Panc1 (cell line): Measurements from ENCODE around the gene WRAP73. TPM values are rescaled to one million over a fixed set of nuclear protein-coding genes. Genes with fewer than 3 reads are reported as not detected.

ENCODE experiments used
- ATAC-seq: fragments of 200-7000 bp; cut with Tn5 transposase; 2 replicates; pipeline ENCODE4 v1.9.1; 2020; ENCODE audit warnings: mild to moderate bottlenecking, moderate library complexity
- BruUV-seq: library from RNA; stranded (reverse); fragments of 400-500 nt; replicated peaks from 2 replicates; lab custom pipeline; 2021; lab: Mats Ljungman, UMichigan
- CTCF ChIA-PET: fragments of 300-600 bp; sonication (Branson Sonifier 250); formaldehyde crosslinking; loops from one replicate; lab custom pipeline; 2022; ENCODE audit warnings: antibody characterized with exemption; lab: Charles Lee
- POLR2A ChIA-PET: fragments of 300-600 bp; sonication (Branson Sonifier 250); formaldehyde crosslinking; loops from one replicate; lab custom pipeline; 2022; ENCODE audit warnings: antibody characterized with exemption; lab: Charles Lee
- DNase-seq: peaks from one replicate; pipeline ENCODE4 v3.0.0-alpha.2; 2010; ENCODE audit warnings: low read depth, low spot score
- H3K27ac ChIP-seq: 2 replicates; pipeline ENCODE4 v1.5.1; 2011; ENCODE audit warnings: mild to moderate bottlenecking, low read length, inconsistent platforms
- H3K27me3 ChIP-seq: fragments of 200-500 bp; sonication (Bioruptor generic); 2 replicates; pipeline ENCODE4 v1.6.0; 2014; ENCODE audit warnings: low read length, inconsistent platforms; ENCODE audit not compliant: control insufficient read depth, insufficient read depth
- H3K36me3 ChIP-seq: fragments of 200-500 bp; sonication (Bioruptor generic); 2 replicates; pipeline ENCODE4 v1.5.1; 2014; ENCODE audit warnings: inconsistent platforms, mild to moderate bottlenecking, low read length, moderate library complexity; ENCODE audit not compliant: control insufficient read depth, insufficient read depth
- H3K4me1 ChIP-seq: 2 replicates; pipeline ENCODE4 v1.5.1; 2011; ENCODE audit warnings: inconsistent platforms, mild to moderate bottlenecking, low read length, moderate library complexity; ENCODE audit not compliant: control insufficient read depth, insufficient read depth
- H3K4me3 ChIP-seq, 2 experiments: 2 replicates each; pipeline ENCODE4 v1.5.1; 2011 to 2012; ENCODE audit warnings: low read depth in 2 of 2, low read length in 2 of 2, mild to moderate bottlenecking in 2 of 2, inconsistent platforms in 1 of 2, moderate library complexity in 1 of 2
- H3K9me3 ChIP-seq: fragments of 200-500 bp; sonication (Bioruptor generic); 2 replicates; pipeline ENCODE4 v1.5.1; 2014; ENCODE audit warnings: low read depth, mild to moderate bottlenecking, inconsistent platforms, low read length, moderate library complexity; ENCODE audit not compliant: control insufficient read depth, insufficient read depth
- POLR2AphosphoS5 ChIP-seq: IDR thresholded peaks from 2 replicates; pipeline ENCODE4 v1.6.1; 2012; ENCODE audit warnings: mild to moderate bottlenecking, low read depth, low read length, moderate library complexity
- REST ChIP-seq, 2 experiments: IDR thresholded peaks; 2 replicates each; pipeline ENCODE4 v1.6.1; 2011 to 2012; ENCODE audit warnings: low read depth in 2 of 2, control low read depth in 1 of 2, low read length in 1 of 2, mild to moderate bottlenecking in 1 of 2, moderate library complexity in 1 of 2; ENCODE audit not compliant: insufficient read depth in 1 of 2
- SIN3A ChIP-seq: IDR thresholded peaks from 2 replicates; pipeline ENCODE4 v1.6.1; 2012; ENCODE audit warnings: low read depth, mild to moderate bottlenecking, low read length, moderate library complexity, borderline replicate concordance; ENCODE audit not compliant: insufficient read depth
- TCF7L2 ChIP-seq: IDR thresholded peaks from 2 replicates; pipeline ENCODE4 v1.6.1; 2011; ENCODE audit warnings: mild to moderate bottlenecking, low read depth, low read length, inconsistent platforms
- in situ Hi-C: cut with HindIII; loops from 2 replicates; pipeline ENCODE4 v1.10.0; 2016; ENCODE audit warnings: low sequenced_read_pairs, low pct_unique_long_range_greater_than_20kb
- intact Hi-C: fragments of 100-400 bp; cut with micrococcal nuclease; formaldehyde crosslinking; loops from one replicate; pipeline ENCODE4 v1.10.0; 2022; ENCODE audit not compliant: unreplicated experiment
- total RNA-seq: library from RNA; stranded (reverse); gene quantifications from one replicate; pipeline ENCODE4 v1.2.1, GENCODE V29; 2021; ENCODE audit not compliant: unreplicated experiment
- TF ChIP-seq, protein P1 (sequence below): fragments of 450-650 bp; IDR thresholded peaks from 2 replicates; pipeline ENCODE4 v1.5.1; 2017; ENCODE audit warnings: mild to moderate bottlenecking

WRAP73 gene
- total RNA-seq, 1 experiment from 2014 or later, result 27.1 TPM

GRCh38 chr1:3595949-3596348 lies 54.0 kb downstream of the WRAP73 start:
- CTCF ChIA-PET, result no interaction called here
- TF ChIP-seq SIN3A (no peak), POLR2AphosphoS5 (no peak), REST (IDR thresholded peaks at IDR 0.05; ENCODE audit: insufficient read depth in 1 of 2, low read depth in 2 of 2, low read length in 1 of 2) (no peak), TCF7L2 (no peak)
- TF ChIP-seq, protein P1, sequence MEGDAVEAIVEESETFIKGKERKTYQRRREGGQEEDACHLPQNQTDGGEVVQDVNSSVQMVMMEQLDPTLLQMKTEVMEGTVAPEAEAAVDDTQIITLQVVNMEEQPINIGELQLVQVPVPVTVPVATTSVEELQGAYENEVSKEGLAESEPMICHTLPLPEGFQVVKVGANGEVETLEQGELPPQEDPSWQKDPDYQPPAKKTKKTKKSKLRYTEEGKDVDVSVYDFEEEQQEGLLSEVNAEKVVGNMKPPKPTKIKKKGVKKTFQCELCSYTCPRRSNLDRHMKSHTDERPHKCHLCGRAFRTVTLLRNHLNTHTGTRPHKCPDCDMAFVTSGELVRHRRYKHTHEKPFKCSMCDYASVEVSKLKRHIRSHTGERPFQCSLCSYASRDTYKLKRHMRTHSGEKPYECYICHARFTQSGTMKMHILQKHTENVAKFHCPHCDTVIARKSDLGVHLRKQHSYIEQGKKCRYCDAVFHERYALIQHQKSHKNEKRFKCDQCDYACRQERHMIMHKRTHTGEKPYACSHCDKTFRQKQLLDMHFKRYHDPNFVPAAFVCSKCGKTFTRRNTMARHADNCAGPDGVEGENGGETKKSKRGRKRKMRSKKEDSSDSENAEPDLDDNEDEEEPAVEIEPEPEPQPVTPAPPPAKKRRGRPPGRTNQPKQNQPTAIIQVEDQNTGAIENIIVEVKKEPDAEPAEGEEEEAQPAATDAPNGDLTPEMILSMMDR, result no peak
- Histone ChIP-seq H3K27me3 (no peaks in the 10 kb centered on the region), H3K4me1 (peaks cover 8% of the 10 kb centered on the region), H3K4me3 (no peak overlapping the region), H3K9me3 (no peaks in the 10 kb centered on the region), H3K27ac (no peak overlapping the region), H3K36me3 (no peaks in the 10 kb centered on the region)
- POLR2A ChIA-PET, result no interaction called here
- ATAC-seq, result no peak
- no peak for DNase-seq
- intact Hi-C loops, result no loop called here
- in situ Hi-C loops, result no loop called here
- no TSS peak for BruUV-seq

DNA sequence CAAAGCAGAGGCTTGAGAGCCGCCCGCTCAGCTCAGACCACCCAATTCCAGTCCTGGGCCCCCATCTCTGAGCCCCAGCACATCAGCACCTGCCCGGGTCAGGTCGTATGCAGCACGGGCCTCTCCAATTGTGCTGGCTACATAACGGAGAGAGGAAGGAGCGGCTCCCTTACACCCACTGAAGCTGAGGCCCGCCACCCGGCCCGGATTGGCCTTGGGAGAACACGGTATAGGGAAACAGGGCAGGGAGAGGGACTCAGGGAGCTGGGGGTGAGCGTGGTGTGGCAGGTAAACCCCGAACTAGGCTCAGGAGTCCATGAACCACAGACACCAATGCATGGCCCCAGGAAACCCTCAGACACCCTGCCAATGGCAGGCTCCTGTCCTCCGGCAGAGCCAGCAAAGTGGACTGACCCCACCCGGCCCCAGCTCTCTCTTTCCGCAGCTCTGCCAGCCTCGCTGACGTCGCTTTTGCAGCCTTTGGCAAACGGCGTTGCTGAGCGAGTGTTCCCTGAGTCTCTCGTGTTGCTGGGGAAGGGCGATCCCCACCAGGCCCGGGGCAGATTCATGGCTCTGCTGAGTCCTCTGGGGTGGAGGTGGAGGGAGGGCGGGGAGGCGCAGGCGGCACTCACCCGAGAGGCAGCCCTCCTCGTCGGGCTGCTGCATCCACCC lies 55.1 kb downstream of the WRAP73 start:
- TF ChIP-seq REST (IDR thresholded peaks at IDR 0.05; ENCODE audit: insufficient read depth in 1 of 2, low read depth in 2 of 2, low read length in 1 of 2) (no peak), SIN3A (no peak), POLR2AphosphoS5 (no peak), TCF7L2 (no peak)
- TF ChIP-seq, protein P1, result no peak
- Histone ChIP-seq H3K27ac (no peak overlapping the region), H3K27me3 (no peaks in the 10 kb centered on the region), H3K4me1 (peaks cover 8% of the 10 kb centered on the region), H3K9me3 (no peaks in the 10 kb centered on the region), H3K4me3 (no peak overlapping the region), H3K36me3 (no peaks in the 10 kb centered on the region)
- intact Hi-C loops, result no loop called here
- POLR2A ChIA-PET, result no interaction called here
- CTCF ChIA-PET, result no interaction called here
- in situ Hi-C loops, result no loop called here
- DNase-seq (no peak), ATAC-seq (no peak)
- no TSS peak for BruUV-seq
